IMR-90 (cell line): ENCODE results near the gene SMIM44. TPM values are rescaled to one million over a fixed set of nuclear protein-coding genes. Genes with fewer than 3 reads are reported as not detected.

Experiments used
- ATAC-seq: fragments of 200-7000 bp; cut with Tn5 transposase; 2 replicates; pipeline ENCODE4 v1.9.1; 2020; ENCODE audit warnings: low read depth, mild to moderate bottlenecking, moderate library complexity
- BruUV-seq: library from RNA; stranded (reverse); fragments of 400-500 nt; replicated peaks from 2 replicates; lab custom pipeline; 2021; lab: Mats Ljungman, UMichigan
- CTCF ChIA-PET: fragments of 300-600 bp; formaldehyde crosslinking; extraction: SDS; loops from one replicate; lab custom pipeline; 2021; ENCODE audit warnings: antibody characterized with exemption; lab: Yijun Ruan, JAX
- POLR2A ChIA-PET: fragments of 300-600 bp; sonication (Branson Sonifier 250); formaldehyde crosslinking; loops from one replicate; lab custom pipeline; 2022; ENCODE audit warnings: antibody characterized with exemption; ENCODE audit not compliant: unreplicated experiment; lab: Charles Lee
- DNase-seq: peaks from one replicate; pipeline ENCODE4 v3.0.0; 2013
- H2AFZ ChIP-seq: replicated peaks from 2 replicates; pipeline ENCODE3; 2013; ENCODE audit warnings: low read length, mild to moderate bottlenecking; ENCODE audit not compliant: poor library complexity
- H2AK5ac ChIP-seq: 2 replicates; pipeline ENCODE4 v1.6.1; 2013; ENCODE audit warnings: low read depth, low read length, inconsistent platforms
- H2AK9ac ChIP-seq: replicated peaks from 2 replicates; pipeline ENCODE3; 2013; ENCODE audit warnings: mild to moderate bottlenecking, low read depth, low read length, moderate library complexity; ENCODE audit not compliant: poor library complexity
- H2BK120ac ChIP-seq: 2 replicates; pipeline ENCODE4 v1.6.1; 2013; ENCODE audit warnings: low read depth, low read length, inconsistent platforms
- H2BK15ac ChIP-seq: 3 replicates; pipeline ENCODE4 v1.6.1; 2013; ENCODE audit warnings: low read depth, low read length, inconsistent platforms
- H2BK20ac ChIP-seq: 2 replicates; pipeline ENCODE4 v1.6.1; 2013; ENCODE audit warnings: low read depth, mild to moderate bottlenecking, inconsistent platforms, low read length, moderate library complexity
- H2BK5ac ChIP-seq: 2 replicates; pipeline ENCODE4 v1.6.1; 2013; ENCODE audit warnings: mild to moderate bottlenecking, low read depth, low read length, inconsistent platforms; ENCODE audit not compliant: poor library complexity, severe bottlenecking
- H3K14ac ChIP-seq: replicated peaks from 2 replicates; pipeline ENCODE4 v1.6.1; 2013; ENCODE audit warnings: low read depth, low read length, inconsistent platforms
- H3K18ac ChIP-seq: 2 replicates; pipeline ENCODE4 v1.6.1; 2013; ENCODE audit warnings: low read depth, low read length, control low read depth
- H3K23ac ChIP-seq: 2 replicates; pipeline ENCODE4 v1.6.1; 2013; ENCODE audit warnings: low read depth, low read length, inconsistent platforms
- H3K27ac ChIP-seq: 2 replicates; pipeline ENCODE4 v1.5.1; 2013; ENCODE audit warnings: mild to moderate bottlenecking, control low read depth, low read length; ENCODE audit not compliant: insufficient read depth
- H3K27me3 ChIP-seq: 2 replicates; pipeline ENCODE4 v1.6.1; 2013; ENCODE audit warnings: low read length; ENCODE audit not compliant: control insufficient read depth, insufficient read depth
- H3K36me3 ChIP-seq: 2 replicates; pipeline ENCODE4 v1.6.1; 2013; ENCODE audit warnings: low read length, mixed read lengths; ENCODE audit not compliant: control insufficient read depth, insufficient read depth
- H3K4ac ChIP-seq: 2 replicates; pipeline ENCODE4 v1.6.1; 2013; ENCODE audit warnings: low read depth, low read length, inconsistent platforms
- H3K4me1 ChIP-seq: 2 replicates; pipeline ENCODE4 v1.6.1; 2013; ENCODE audit warnings: low read length, mixed read lengths; ENCODE audit not compliant: control insufficient read depth, insufficient read depth
- H3K4me2 ChIP-seq: 2 replicates; pipeline ENCODE4 v1.6.1; 2013; ENCODE audit warnings: low read depth, mild to moderate bottlenecking, control low read depth, low read length, moderate library complexity
- H3K4me3 ChIP-seq: 2 replicates; pipeline ENCODE4 v1.5.1; 2013; ENCODE audit warnings: low read depth, mild to moderate bottlenecking, control low read depth, low read length, moderate library complexity; ENCODE audit not compliant: insufficient read depth
- H3K56ac ChIP-seq: 2 replicates; pipeline ENCODE4 v1.6.1; 2013; ENCODE audit warnings: low read length, inconsistent platforms; ENCODE audit not compliant: insufficient read depth; ENCODE audit errors: extremely low read depth
- H3K79me1 ChIP-seq, 2 experiments: 2 replicates each; pipeline ENCODE4 v1.6.1; 2013; ENCODE audit warnings: low read length in 2 of 2, inconsistent platforms in 1 of 2, low read depth in 1 of 2
- H3K9ac ChIP-seq: 2 replicates; pipeline ENCODE4 v1.6.1; 2013; ENCODE audit warnings: low read depth, low read length, control low read depth
- H3K9me1 ChIP-seq: 2 replicates; pipeline ENCODE4 v1.6.1; 2013; ENCODE audit warnings: low read length, inconsistent platforms; ENCODE audit not compliant: insufficient read depth
- H3K9me3 ChIP-seq: 2 replicates; pipeline ENCODE4 v1.6.1; 2013; ENCODE audit warnings: low read length; ENCODE audit not compliant: control insufficient read depth, insufficient read depth
- H4K20me1 ChIP-seq: 2 replicates; pipeline ENCODE4 v1.6.1; 2013; ENCODE audit warnings: low read length, inconsistent platforms; ENCODE audit not compliant: insufficient read depth
- H4K5ac ChIP-seq: 2 replicates; pipeline ENCODE4 v1.6.1; 2013; ENCODE audit warnings: mild to moderate bottlenecking, low read depth, low read length, control low read depth
- H4K8ac ChIP-seq, 2 experiments: 2 replicates each; pipeline ENCODE4 v1.6.1; 2013; ENCODE audit warnings: low read depth in 2 of 2, low read length in 2 of 2, control low read depth in 1 of 2, inconsistent platforms in 1 of 2
- H4K91ac ChIP-seq: 2 replicates; pipeline ENCODE4 v1.6.1; 2013; ENCODE audit warnings: low read depth, low read length, inconsistent platforms; ENCODE audit not compliant: insufficient read depth
- ELK1 ChIP-seq: fragments of 150-350 bp; IDR thresholded peaks from 2 replicates; pipeline ENCODE4 v1.6.1; 2016; ENCODE audit warnings: low read depth, mild to moderate bottlenecking, low read length, moderate library complexity, borderline replicate concordance
- MXI1 ChIP-seq: IDR thresholded peaks from 2 replicates; pipeline ENCODE4 v1.6.1; 2012; ENCODE audit warnings: low read depth, mild to moderate bottlenecking, low read length, moderate library complexity, borderline replicate concordance
- POLR2A ChIP-seq: IDR thresholded peaks from 2 replicates; pipeline ENCODE4 v1.6.1; 2012; ENCODE audit warnings: mild to moderate bottlenecking, low read depth, low read length
- RFX5 ChIP-seq: IDR thresholded peaks from 2 replicates; pipeline ENCODE4 v1.8.0; 2012; ENCODE audit warnings: low read depth, mild to moderate bottlenecking, low read length, moderate library complexity
- SMC3 ChIP-seq: fragments of 150-350 bp; IDR thresholded peaks from 2 replicates; pipeline ENCODE4 v1.6.1; 2016; ENCODE audit warnings: low read depth, mild to moderate bottlenecking, antibody characterized with exemption, low read length, moderate library complexity
- WGBS, 2 experiments: methylation state at CpG; one replicate each; pipeline versions ENCODE4 v1.1.5 to v1.1.7; 2013; ENCODE audit warnings: missing lambda C conversion rate in 2 of 2; ENCODE audit not compliant: insufficient read length in 1 of 2; ENCODE audit errors: extremely low coverage in 2 of 2; 5-methylcytosine and 5-hydroxymethylcytosine counted together
- dilution Hi-C: fragments of 300-500 bp; cut with HindIII; formaldehyde crosslinking; loops from one replicate; pipeline ENCODE4 v1.14.3; 2018; ENCODE audit warnings: low sequenced_read_pairs; ENCODE audit not compliant: unreplicated experiment
- in situ Hi-C: fragments of 300-500 bp; cut with MboI; formaldehyde crosslinking; loops from 3 replicates; pipeline ENCODE4 v1.14.3; 2019; ENCODE audit warnings: low sequenced_read_pairs, inconsistent platforms, mixed read lengths
- intact Hi-C: fragments of 100-400 bp; cut with micrococcal nuclease; formaldehyde crosslinking; loops from 2 replicates; pipeline ENCODE4 v1.10.0; 2022
- polyA plus RNA-seq, 3 experiments: library from polyadenylated mRNA; depleted of rRNA; stranded (reverse); fragments of >200 nt; gene quantifications; 2 replicates each; pipeline ENCODE4 v1.2.3, GENCODE V29; 2012; ENCODE audit warnings: low replicate concordance in 1 of 3
- total RNA-seq: library from RNA; depleted of rRNA; stranded (reverse); fragments of >200 nt; gene quantifications from 2 replicates; pipeline ENCODE4 v1.2.3, GENCODE V29; 2012

The SMIM44 gene
- total and polyA plus RNA-seq, 2 of the 4 experiments (the other 2 are of a cell fraction): not detected

GRCh38 chr19:3451451-3451866, 31.8 kb downstream of the SMIM44 start:
- peaks cover 35% of the 10 kb centered on the region for H4K20me1 ChIP-seq
- H2BK120ac ChIP-seq: peak overlapping the region; percentile 64; the same call in 1 of the 2 replicates
- no peak for DNase-seq
- peak overlapping the region; percentile 75 for H4K91ac ChIP-seq
- peak overlapping the region; percentile 55; the same call in 1 of the 3 replicates for H2BK15ac ChIP-seq
- no TSS peak for BruUV-seq
- in situ Hi-C loops: no loop called here
- peaks cover 61% of the 10 kb centered on the region for H3K36me3 ChIP-seq
- peak overlapping the region; percentile 10; the same call in 1 of the 2 replicates for H3K18ac ChIP-seq
- CTCF ChIA-PET: no interaction called here
- WGBS, 2 experiments: 38% methylated on average over 5 of the region's 10 CpGs; no CpG with 5 or more reads in 1 of the 2 experiments
- H3K14ac ChIP-seq: peak overlapping the region; percentile 64
- peak overlapping the region; percentile 81 for H2BK20ac ChIP-seq
- dilution Hi-C loops: no loop called here
- H4K5ac ChIP-seq: no peak overlapping the region
- H3K79me1 ChIP-seq: peaks cover 31 to 62% of the 10 kb centered on the region in 2 experiments
- no peaks in the 10 kb centered on the region for H3K27me3 ChIP-seq
- intact Hi-C loops: loop anchor here (1.0 to 2.0 kb wide), 2 partner anchors 16 to 47 kb away; no protein-coding TSS in a partner anchor
- H3K56ac ChIP-seq: peak overlapping the region; percentile 54
- peak overlapping the region; percentile 64 for H2BK5ac ChIP-seq
- H3K9ac ChIP-seq: no peak overlapping the region
- peak overlapping the region; percentile 74 for H3K23ac ChIP-seq
- no peaks in the 10 kb centered on the region for H3K9me3 ChIP-seq
- POLR2A ChIA-PET: no interaction called here
- peak overlapping the region; percentile 65 for H2AK9ac ChIP-seq
- peak overlapping the region; percentile 99 for H2AK5ac ChIP-seq
- peaks cover 9% of the 10 kb centered on the region for H3K9me1 ChIP-seq
- H2AFZ ChIP-seq: no peak overlapping the region
- TF ChIP-seq ELK1 (no peak), SMC3 (no peak), RFX5 (no peak), POLR2A (no peak), MXI1 (no peak)
- H4K8ac ChIP-seq: peak overlapping the region; percentile 14 to 64; a peak in 2 of 4 replicates
- H3K4me1 ChIP-seq: peaks cover 2% of the 10 kb centered on the region
- ATAC-seq: no peak
- peak overlapping the region; percentile 73 for H3K4ac ChIP-seq
- H3K4me3 ChIP-seq: no peak overlapping the region
- H3K4me2 ChIP-seq: no peak overlapping the region
- H3K27ac ChIP-seq: peak overlapping the region; percentile 67
